Measurements from ENCODE around the gene VANGL1. TPM values are rescaled to one million over a fixed set of nuclear protein-coding genes. Genes with fewer than 3 reads are reported as not detected.
"Not testable (repeated sequence)": the region's sequence is repeated elsewhere in the genome, so short reads cannot be mapped to it uniquely, and the experiment has no call there.

Gene VANGL1
- total and polyA plus RNA-seq, 12 donors, result 2.0 to 19.1 (median 10.6) TPM

DNA sequence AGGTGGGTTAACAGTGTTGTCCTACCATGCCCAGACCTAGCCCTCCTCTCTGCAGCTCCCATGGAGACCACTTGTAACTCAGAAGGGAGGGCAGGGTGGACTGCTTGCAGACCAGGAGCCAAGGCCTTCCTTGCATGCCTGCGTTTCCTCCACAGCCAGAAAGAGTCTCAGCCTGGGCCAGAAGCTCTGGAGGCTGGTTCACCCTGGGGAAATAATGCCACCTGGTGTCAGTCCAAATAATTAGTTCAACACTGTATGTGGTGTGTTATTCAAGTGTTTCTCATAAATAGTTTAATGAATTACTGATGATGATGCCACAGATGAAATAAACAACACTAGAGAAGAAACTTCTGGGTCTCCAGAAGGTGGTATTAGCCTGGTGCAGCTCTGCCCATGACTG is 16.9 kb upstream of the VANGL1 start:
- no peaks in the 10 kb centered on the region for H3K4me1 ChIP-seq (replicated peaks in 1 of 2)
- no peak overlapping the region for H3K27ac ChIP-seq
- TF ChIP-seq, protein P1, sequence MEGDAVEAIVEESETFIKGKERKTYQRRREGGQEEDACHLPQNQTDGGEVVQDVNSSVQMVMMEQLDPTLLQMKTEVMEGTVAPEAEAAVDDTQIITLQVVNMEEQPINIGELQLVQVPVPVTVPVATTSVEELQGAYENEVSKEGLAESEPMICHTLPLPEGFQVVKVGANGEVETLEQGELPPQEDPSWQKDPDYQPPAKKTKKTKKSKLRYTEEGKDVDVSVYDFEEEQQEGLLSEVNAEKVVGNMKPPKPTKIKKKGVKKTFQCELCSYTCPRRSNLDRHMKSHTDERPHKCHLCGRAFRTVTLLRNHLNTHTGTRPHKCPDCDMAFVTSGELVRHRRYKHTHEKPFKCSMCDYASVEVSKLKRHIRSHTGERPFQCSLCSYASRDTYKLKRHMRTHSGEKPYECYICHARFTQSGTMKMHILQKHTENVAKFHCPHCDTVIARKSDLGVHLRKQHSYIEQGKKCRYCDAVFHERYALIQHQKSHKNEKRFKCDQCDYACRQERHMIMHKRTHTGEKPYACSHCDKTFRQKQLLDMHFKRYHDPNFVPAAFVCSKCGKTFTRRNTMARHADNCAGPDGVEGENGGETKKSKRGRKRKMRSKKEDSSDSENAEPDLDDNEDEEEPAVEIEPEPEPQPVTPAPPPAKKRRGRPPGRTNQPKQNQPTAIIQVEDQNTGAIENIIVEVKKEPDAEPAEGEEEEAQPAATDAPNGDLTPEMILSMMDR (IDR thresholded peaks at IDR 0.05), result no peak
- TF ChIP-seq POLR2A (IDR thresholded peaks at IDR 0.05), result no peak
- DNase-seq, result no peak
- intact Hi-C loops (cut with DNase I), result no loop called here
- peaks cover 0 to 4% (median 0%) of the 10 kb centered on the region in 3 donors for H3K9me3 ChIP-seq (replicated peaks in 1 of 3)
- H3K36me3 ChIP-seq (replicated peaks in 1 of 2), result no peaks in the 10 kb centered on the region
- no peaks in the 10 kb centered on the region for H3K27me3 ChIP-seq
- H3K4me3 ChIP-seq, result no peak overlapping the region
- WGBS, 4 donors, result 83 to 100% (median 99%) methylated on average over 1 of the region's 1 CpG

DNA sequence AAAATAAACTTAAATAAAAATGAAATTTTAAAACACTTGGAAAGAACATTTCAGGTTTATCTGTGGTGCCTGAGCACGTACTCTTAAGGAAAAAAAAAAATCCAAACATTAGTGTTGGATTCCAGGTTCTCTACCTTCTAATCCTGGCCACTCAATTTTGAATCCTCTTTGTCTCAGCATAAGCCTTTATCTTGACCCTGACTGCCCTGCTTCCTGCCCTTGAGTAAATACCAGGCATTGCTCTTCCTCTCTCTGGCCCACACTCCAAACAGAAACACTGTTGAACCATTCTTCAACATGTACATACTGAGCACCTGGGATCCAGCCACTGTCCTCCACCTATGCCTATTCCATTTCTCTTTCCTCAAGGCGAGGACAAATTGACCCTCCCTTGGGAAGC is 11.4 kb upstream of the VANGL1 start:
- Histone ChIP-seq H3K36me3 (replicated peaks in 1 of 2) (no peaks in the 10 kb centered on the region), H3K9me3 (replicated peaks in 1 of 3) (no peaks in the 10 kb centered on the region), H3K27ac (no peak overlapping the region), H3K27me3 (no peaks in the 10 kb centered on the region), H3K4me3 (no peak overlapping the region), H3K4me1 (replicated peaks in 1 of 2) (no peaks in the 10 kb centered on the region)
- TF ChIP-seq, protein P1 (IDR thresholded peaks at IDR 0.05), result no peak
- no peak for TF ChIP-seq POLR2A (IDR thresholded peaks at IDR 0.05)
- intact Hi-C loops (cut with DNase I), result no loop called here
- 69 to 85% (median 82%) methylated on average over 2 of the region's 2 CpGs for WGBS, 4 donors
- no peak for DNase-seq

GRCh38 chr1:115632251-115633026 is 9.3 kb upstream of the VANGL1 start:
- Histone ChIP-seq H3K27ac (no peak overlapping the region), H3K4me3 (no peak overlapping the region), H3K9me3 (replicated peaks in 1 of 3) (no peaks in the 10 kb centered on the region), H3K4me1 (replicated peaks in 1 of 2) (no peaks in the 10 kb centered on the region), H3K27me3 (no peaks in the 10 kb centered on the region), H3K36me3 (replicated peaks in 1 of 2) (no peaks in the 10 kb centered on the region)
- no peak for TF ChIP-seq POLR2A (IDR thresholded peaks at IDR 0.05)
- TF ChIP-seq, protein P1 (IDR thresholded peaks at IDR 0.05), result no peak
- WGBS, 4 donors, result 63 to 96% (median 92%) methylated on average over 4 of the region's 4 CpGs
- intact Hi-C loops (cut with DNase I), result no loop called here
- DNase-seq, result no peak

- 86 to 100% (median 95%) methylated on average over 1 of the region's 1 CpG for WGBS, 4 donors
- H3K4me3 ChIP-seq; DNase-seq; H3K4me1 ChIP-seq (replicated peaks in 1 of 2); intact Hi-C loops (cut with DNase I); H3K27me3 ChIP-seq; H3K36me3 ChIP-seq (replicated peaks in 1 of 2); H3K9me3 ChIP-seq (replicated peaks in 1 of 3); H3K27ac ChIP-seq: not testable (repeated sequence)
Measured at GRCh38 chr1:115633606-115634005, 8.2 kb upstream of the VANGL1 start.

DNA sequence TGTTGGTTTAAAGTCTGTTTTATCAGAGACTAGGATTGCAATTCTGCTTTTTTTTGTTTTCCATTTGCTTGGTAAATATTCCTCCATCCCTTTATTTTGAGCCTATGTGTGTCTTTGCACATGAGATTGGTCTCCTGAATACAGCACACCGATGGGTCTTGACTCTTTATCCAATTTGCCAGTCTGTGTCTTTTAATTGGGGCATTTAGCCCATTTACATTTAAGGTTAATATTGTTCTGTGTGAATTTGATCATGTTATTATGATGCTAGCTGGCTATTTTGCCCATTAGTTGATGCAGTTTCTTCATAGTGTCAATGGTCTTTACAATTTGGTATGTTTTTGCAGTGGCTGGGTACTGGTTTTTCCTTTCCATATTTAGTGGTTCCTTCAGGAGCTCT is 4.5 kb upstream of the VANGL1 start:
- 89 to 100% (median 91%) methylated on average over 1 of the region's 1 CpG for WGBS, 4 donors
- H3K9me3 ChIP-seq (replicated peaks in 1 of 3); intact Hi-C loops (cut with DNase I): not testable (repeated sequence)

More for the DNA sequence above, 4.5 kb upstream of the VANGL1 start:
- DNase-seq; H3K27me3 ChIP-seq; H3K36me3 ChIP-seq (replicated peaks in 1 of 2); H3K4me3 ChIP-seq; H3K27ac ChIP-seq; H3K4me1 ChIP-seq (replicated peaks in 1 of 2): not testable (repeated sequence)

Measured in adrenal gland (tissue), 12 donors.